ENCODE results near the gene DNAJC7.
A peak's percentile ranks its signal among the peaks of the same experiment; 100 is the strongest.

DNA sequence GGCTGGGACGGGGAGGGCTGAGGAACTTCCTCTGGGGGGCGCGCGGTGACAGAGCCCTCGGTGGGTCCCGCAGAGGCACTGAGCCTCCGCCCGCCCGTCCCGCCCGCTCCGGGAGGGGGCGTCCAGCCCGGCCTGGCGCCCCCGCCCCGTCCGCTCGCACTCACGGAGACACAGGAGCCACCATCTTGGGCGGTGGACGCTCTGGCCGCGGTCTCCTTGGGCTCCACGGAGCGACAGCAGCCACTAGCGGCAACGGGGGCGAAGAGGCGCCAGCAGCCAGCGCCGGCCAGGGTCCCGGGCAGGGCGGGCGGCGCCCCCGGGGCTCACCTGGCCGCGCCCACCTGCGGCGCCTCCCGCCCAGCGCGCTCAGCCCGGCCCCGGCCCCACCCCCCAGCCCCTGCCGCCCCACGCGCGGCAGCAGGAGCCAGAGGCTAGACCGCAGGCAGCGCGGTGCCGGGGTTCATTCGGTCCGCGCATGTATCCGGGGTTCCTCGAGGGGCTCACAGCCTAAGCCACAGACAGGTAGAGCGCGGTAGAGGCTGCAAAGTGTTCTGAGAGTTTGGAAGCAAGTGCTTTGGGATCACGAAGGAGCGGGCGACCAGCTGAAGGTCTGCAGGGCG is 33.3 kb upstream of the DNAJC7 start, which contains the start of gene C17orf113:
- TF ChIP-seq POLR2AphosphoS5 (IDR thresholded peaks at IDR 0.05) (no peak), POLR2A (IDR thresholded peaks at IDR 0.05) (no peak)
- TF ChIP-seq, protein P1, sequence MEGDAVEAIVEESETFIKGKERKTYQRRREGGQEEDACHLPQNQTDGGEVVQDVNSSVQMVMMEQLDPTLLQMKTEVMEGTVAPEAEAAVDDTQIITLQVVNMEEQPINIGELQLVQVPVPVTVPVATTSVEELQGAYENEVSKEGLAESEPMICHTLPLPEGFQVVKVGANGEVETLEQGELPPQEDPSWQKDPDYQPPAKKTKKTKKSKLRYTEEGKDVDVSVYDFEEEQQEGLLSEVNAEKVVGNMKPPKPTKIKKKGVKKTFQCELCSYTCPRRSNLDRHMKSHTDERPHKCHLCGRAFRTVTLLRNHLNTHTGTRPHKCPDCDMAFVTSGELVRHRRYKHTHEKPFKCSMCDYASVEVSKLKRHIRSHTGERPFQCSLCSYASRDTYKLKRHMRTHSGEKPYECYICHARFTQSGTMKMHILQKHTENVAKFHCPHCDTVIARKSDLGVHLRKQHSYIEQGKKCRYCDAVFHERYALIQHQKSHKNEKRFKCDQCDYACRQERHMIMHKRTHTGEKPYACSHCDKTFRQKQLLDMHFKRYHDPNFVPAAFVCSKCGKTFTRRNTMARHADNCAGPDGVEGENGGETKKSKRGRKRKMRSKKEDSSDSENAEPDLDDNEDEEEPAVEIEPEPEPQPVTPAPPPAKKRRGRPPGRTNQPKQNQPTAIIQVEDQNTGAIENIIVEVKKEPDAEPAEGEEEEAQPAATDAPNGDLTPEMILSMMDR (IDR thresholded peaks at IDR 0.05) = peak in 3 of 4 experiments; percentile 18 to 31 (median 28)
